ENCODE measurements around the gene DNMT3A. TPM values are rescaled to one million over a fixed set of nuclear protein-coding genes. Genes with fewer than 3 reads are reported as not detected.

Gene DNMT3A
- total and polyA plus RNA-seq, 2 donors (not counting 1 experiment from before 2014, with no cell fraction given): 8.9 to 24.5 TPM

GRCh38 chr2:25215948-25216679 is 125.6 kb downstream of the DNMT3A start:
- peak overlapping the region; percentile 73 for H3K9ac ChIP-seq (ENCODE audit: low read length)
- H3K27me3 Mint-ChIP-seq: no peaks in the 10 kb centered on the region
- peak overlapping the region; percentile 77 for H3K4me3 Mint-ChIP-seq
- H3K27me3 ChIP-seq (replicated peaks in 1 of 4; ENCODE audit: control extremely low read depth in 1 of 4, control insufficient read depth in 3 of 4, insufficient read depth in 4 of 4, low read length in 3 of 4): no peaks in the 10 kb centered on the region
- 1% methylated on average over 49 of the region's 71 CpGs for WGBS (ENCODE audit: insufficient coverage)
- peaks cover 0 to 4% (median 0%) of the 10 kb centered on the region in 3 donors for H3K9me3 ChIP-seq (ENCODE audit: control extremely low read depth in 1 of 3, control insufficient read depth in 2 of 3, insufficient read depth in 1 of 3, low read length in 2 of 3)
- H3K79me2 ChIP-seq (ENCODE audit: control insufficient read depth, insufficient read depth, low read length): no peaks in the 10 kb centered on the region
- H3K9me3 Mint-ChIP-seq (ENCODE audit: insufficient read depth): no peaks in the 10 kb centered on the region
- H3K4me2 ChIP-seq (replicated peaks; ENCODE audit: low read depth, low read length, poor library complexity, severe bottlenecking): peak overlapping the region; percentile 95
- H2AFZ ChIP-seq (ENCODE audit: insufficient read depth, low read depth, low read length, poor library complexity, severe bottlenecking): peak overlapping the region; percentile 81
- peak overlapping the region; percentile 83 for H3K27ac Mint-ChIP-seq
- no peaks in the 10 kb centered on the region for H4K20me1 ChIP-seq (ENCODE audit: control insufficient read depth, insufficient read depth, low read length, poor library complexity, severe bottlenecking)
- DNase-seq (peak; percentile 90), ATAC-seq (ENCODE audit: low read depth) (peak; percentile 94)
- no peaks in the 10 kb centered on the region for H3K36me3 ChIP-seq (replicated peaks in 1 of 2; ENCODE audit: control extremely low read depth in 1 of 2, control insufficient read depth in 1 of 2, extremely low read depth in 1 of 2, insufficient read depth in 2 of 2, low read length in 1 of 2)
- peaks cover 30% of the 10 kb centered on the region for H3K4me1 Mint-ChIP-seq
- TF ChIP-seq EZH2 (IDR thresholded peaks at IDR 0.05; ENCODE audit: borderline replicate concordance, insufficient read depth, low read depth, low read length, poor library complexity, severe bottlenecking): no peak
- TF ChIP-seq CTCF (IDR thresholded peaks at IDR 0.05): no peak
- POLR2A ChIA-PET: interaction anchor here (0.5 to 1.3 kb wide), 3 partner anchors 50 to 58 kb away, joined by 3 to 4 read pairs (median 3); no protein-coding TSS in a partner anchor
- CTCF ChIA-PET: interaction anchor here (1.3 to 1.4 kb wide), 2 partner anchors 13 to 93 kb away, joined by 3 to 4 read pairs; no protein-coding TSS in a partner anchor
- intact Hi-C loops (cut with micrococcal nuclease): loop anchor here (1.0 kb wide), 1 partner anchor 12 kb away; no protein-coding TSS in a partner anchor
- H3K4me1 ChIP-seq (ENCODE audit: control insufficient read depth in 2 of 2, insufficient read depth in 2 of 2, low read length in 2 of 2): peaks cover 8 to 29% of the 10 kb centered on the region in 2 donors
- H3K27ac ChIP-seq (ENCODE audit: low read length in 2 of 2): peak overlapping the region; percentile 50 to 68
- H3K4me3 ChIP-seq (ENCODE audit: control extremely low read depth in 1 of 5, extremely low read depth in 1 of 5, insufficient read depth in 1 of 5, low read depth in 2 of 5, low read length in 4 of 5): peak overlapping the region; percentile 45 to 71 (median 61)

- no peaks in the 10 kb centered on the region for H3K27me3 ChIP-seq (replicated peaks in 1 of 4; ENCODE audit: control extremely low read depth in 1 of 4, control insufficient read depth in 3 of 4, insufficient read depth in 4 of 4, low read length in 3 of 4)
- H4K20me1 ChIP-seq (ENCODE audit: control insufficient read depth, insufficient read depth, low read length, poor library complexity, severe bottlenecking): no peaks in the 10 kb centered on the region
- no peaks in the 10 kb centered on the region for H3K9me3 Mint-ChIP-seq (ENCODE audit: insufficient read depth)
- ATAC-seq (ENCODE audit: low read depth) (no peak), DNase-seq (no peak)
- H3K4me1 ChIP-seq (ENCODE audit: control insufficient read depth in 2 of 2, insufficient read depth in 2 of 2, low read length in 2 of 2): peaks cover 10 to 38% of the 10 kb centered on the region in 2 donors
- POLR2A ChIA-PET: interaction anchor here (0.7 to 1.3 kb wide), 2 partner anchors 50 to 59 kb away, joined by 3 read pairs; no protein-coding TSS in a partner anchor
- peaks cover 0 to 4% (median 0%) of the 10 kb centered on the region in 3 donors for H3K9me3 ChIP-seq (ENCODE audit: control extremely low read depth in 1 of 3, control insufficient read depth in 2 of 3, insufficient read depth in 1 of 3, low read length in 2 of 3)
- intact Hi-C loops (cut with micrococcal nuclease): no loop called here
- CTCF ChIA-PET: interaction anchor here (1.3 kb wide), 1 partner anchor 94 kb away, joined by 3 read pairs; no protein-coding TSS in a partner anchor
- H3K4me1 Mint-ChIP-seq: peaks cover 36% of the 10 kb centered on the region
- H3K4me2 ChIP-seq (replicated peaks; ENCODE audit: low read depth, low read length, poor library complexity, severe bottlenecking): peak overlapping the region; percentile 95
- peak overlapping the region; percentile 50 to 68 for H3K27ac ChIP-seq (ENCODE audit: low read length in 2 of 2)
- H3K4me3 Mint-ChIP-seq: peak overlapping the region; percentile 77
- peak overlapping the region; percentile 83 for H3K27ac Mint-ChIP-seq
- no peaks in the 10 kb centered on the region for H3K36me3 ChIP-seq (replicated peaks in 1 of 2; ENCODE audit: control extremely low read depth in 1 of 2, control insufficient read depth in 1 of 2, extremely low read depth in 1 of 2, insufficient read depth in 2 of 2, low read length in 1 of 2)
- no peak overlapping the region for H3K9ac ChIP-seq (ENCODE audit: low read length)
- H2AFZ ChIP-seq (ENCODE audit: insufficient read depth, low read depth, low read length, poor library complexity, severe bottlenecking): no peak overlapping the region
- H3K27me3 Mint-ChIP-seq: no peaks in the 10 kb centered on the region
- 45% methylated on average over 2 of the region's 5 CpGs for WGBS (ENCODE audit: insufficient coverage)
- H3K4me3 ChIP-seq (ENCODE audit: control extremely low read depth in 1 of 5, extremely low read depth in 1 of 5, insufficient read depth in 1 of 5, low read depth in 2 of 5, low read length in 4 of 5): no peak overlapping the region
- TF ChIP-seq EZH2 (IDR thresholded peaks at IDR 0.05; ENCODE audit: borderline replicate concordance, insufficient read depth, low read depth, low read length, poor library complexity, severe bottlenecking) (no peak), CTCF (IDR thresholded peaks at IDR 0.05) (no peak)
- H3K79me2 ChIP-seq (ENCODE audit: control insufficient read depth, insufficient read depth, low read length): no peaks in the 10 kb centered on the region
Measured at GRCh38 chr2:25215232-25215631, 126.5 kb downstream of the DNMT3A start.

Measured in B cell (primary cell).